BE2C (cell line): ENCODE results near the gene TIMM10B.

Experiments
- DNase-seq: peaks from one replicate; pipeline ENCODE4 v3.0.0-alpha.2; 2020
- H3K27me3 ChIP-seq: fragments of 250-450 bp; sonication (Bioruptor Pico); 2 replicates; pipeline ENCODE4 v1.5.1; 2020; ENCODE audit warnings: mild to moderate bottlenecking
- H3K36me3 ChIP-seq: fragments of 250-450 bp; sonication (Bioruptor Pico); 2 replicates; pipeline ENCODE4 v1.5.1; 2020; ENCODE audit warnings: mild to moderate bottlenecking
- H3K4me1 ChIP-seq: fragments of 250-450 bp; sonication (Bioruptor Pico); 2 replicates; pipeline ENCODE4 v1.5.1; 2020
- H3K4me3 ChIP-seq: 2 replicates; pipeline ENCODE4 v1.5.1; 2011; ENCODE audit warnings: low read depth, low read length
- H3K9me3 ChIP-seq: fragments of 250-450 bp; sonication (Bioruptor Pico); 2 replicates; pipeline ENCODE4 v1.5.1; 2020
- TF ChIP-seq, protein P1 (sequence below): IDR thresholded peaks from 2 replicates; pipeline ENCODE4 v1.5.1; 2012; ENCODE audit warnings: mild to moderate bottlenecking, low read depth, low read length

TIMM10B gene

DNA sequence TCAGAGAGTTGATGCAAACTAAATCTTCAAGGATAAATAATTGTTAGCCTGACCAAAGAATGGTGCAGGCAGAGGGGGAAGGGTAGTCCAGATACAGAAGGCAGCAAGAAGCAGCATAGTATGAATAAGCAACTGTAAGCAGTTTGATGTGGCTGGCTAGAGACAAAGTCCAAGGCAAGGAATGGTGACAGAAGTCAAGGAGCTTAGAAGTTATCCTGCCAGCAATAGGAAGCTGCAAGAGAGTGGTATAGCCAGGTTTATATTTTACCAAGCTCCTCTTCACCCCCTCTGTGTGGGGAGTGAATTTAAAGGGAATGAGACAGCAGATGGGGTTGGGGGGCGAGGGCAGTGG, 22.2 kb upstream of the TIMM10B start:
- no peaks in the 10 kb centered on the region for H3K27me3 ChIP-seq
- no peaks in the 10 kb centered on the region for H3K4me1 ChIP-seq
- no peaks in the 10 kb centered on the region for H3K9me3 ChIP-seq
- TF ChIP-seq, protein P1, sequence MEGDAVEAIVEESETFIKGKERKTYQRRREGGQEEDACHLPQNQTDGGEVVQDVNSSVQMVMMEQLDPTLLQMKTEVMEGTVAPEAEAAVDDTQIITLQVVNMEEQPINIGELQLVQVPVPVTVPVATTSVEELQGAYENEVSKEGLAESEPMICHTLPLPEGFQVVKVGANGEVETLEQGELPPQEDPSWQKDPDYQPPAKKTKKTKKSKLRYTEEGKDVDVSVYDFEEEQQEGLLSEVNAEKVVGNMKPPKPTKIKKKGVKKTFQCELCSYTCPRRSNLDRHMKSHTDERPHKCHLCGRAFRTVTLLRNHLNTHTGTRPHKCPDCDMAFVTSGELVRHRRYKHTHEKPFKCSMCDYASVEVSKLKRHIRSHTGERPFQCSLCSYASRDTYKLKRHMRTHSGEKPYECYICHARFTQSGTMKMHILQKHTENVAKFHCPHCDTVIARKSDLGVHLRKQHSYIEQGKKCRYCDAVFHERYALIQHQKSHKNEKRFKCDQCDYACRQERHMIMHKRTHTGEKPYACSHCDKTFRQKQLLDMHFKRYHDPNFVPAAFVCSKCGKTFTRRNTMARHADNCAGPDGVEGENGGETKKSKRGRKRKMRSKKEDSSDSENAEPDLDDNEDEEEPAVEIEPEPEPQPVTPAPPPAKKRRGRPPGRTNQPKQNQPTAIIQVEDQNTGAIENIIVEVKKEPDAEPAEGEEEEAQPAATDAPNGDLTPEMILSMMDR = no peak
- DNase-seq = no peak
- H3K4me3 ChIP-seq = no peak overlapping the region
- H3K36me3 ChIP-seq = no peaks in the 10 kb centered on the region

DNA sequence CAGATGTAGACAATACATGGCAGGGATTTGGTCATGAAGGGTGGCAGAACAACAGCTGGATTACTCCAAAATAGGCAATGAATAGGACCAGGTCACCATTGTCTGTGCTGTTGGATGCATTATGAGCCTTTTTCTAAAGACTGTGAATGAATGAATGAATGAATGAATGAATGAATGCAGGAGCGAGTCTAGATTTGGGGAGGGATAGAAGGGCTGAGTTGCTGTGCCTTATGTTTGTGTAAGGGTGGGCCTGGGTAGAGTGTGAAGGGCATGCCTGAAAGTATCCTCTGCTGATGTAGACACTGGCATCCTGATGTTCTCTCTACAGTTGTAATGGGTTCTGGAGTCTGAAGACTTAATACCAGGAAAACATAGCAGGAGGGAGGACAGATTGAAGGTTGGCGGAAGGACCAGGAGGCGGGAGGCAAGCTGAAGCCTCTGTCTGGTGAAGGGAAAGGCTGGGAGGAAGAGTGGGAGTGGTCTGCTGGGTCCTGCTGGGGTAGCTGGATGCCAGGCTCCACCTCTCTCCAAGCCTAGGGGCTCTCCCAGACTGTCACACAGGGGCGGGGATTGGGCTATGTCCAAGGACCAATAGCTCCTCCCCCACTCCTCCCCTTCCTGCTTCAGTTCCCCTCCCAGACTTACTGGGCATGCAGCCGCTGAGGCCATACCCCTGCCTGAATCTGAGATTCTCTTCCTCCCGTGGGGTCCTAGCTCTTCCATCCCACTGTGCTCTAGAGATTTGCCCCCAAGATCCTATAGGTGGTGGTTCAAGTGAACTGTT, 12.4 kb upstream of the TIMM10B start:
- Histone ChIP-seq H3K36me3 (no peaks in the 10 kb centered on the region), H3K9me3 (no peaks in the 10 kb centered on the region), H3K4me1 (peaks cover 9% of the 10 kb centered on the region), H3K27me3 (no peaks in the 10 kb centered on the region), H3K4me3 (no peak overlapping the region; the same call in 1 of the 2 replicates)
- peak; percentile 91 for DNase-seq
- TF ChIP-seq, protein P1 = no peak

DNA sequence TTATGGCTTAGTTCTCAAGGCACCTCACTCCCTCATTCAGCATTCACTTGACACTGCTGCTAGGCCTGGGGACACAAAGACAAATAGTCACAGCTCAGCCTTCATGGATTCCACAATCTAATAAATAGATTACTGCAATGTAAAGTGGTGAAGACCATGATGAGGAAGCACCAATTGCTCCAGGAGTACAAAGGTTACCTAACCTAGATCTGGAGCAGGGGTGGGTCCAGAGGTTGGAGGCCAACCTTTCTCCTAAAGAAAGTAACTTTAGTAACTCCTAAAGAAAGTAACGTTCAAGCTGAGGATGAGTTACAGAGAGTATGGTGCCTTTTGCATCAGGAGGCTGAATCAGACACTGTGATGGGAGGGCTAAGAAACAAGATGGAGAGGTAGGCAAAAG, 11.7 kb upstream of the TIMM10B start:
- peaks cover 9% of the 10 kb centered on the region for H3K4me1 ChIP-seq
- no peak for DNase-seq
- TF ChIP-seq, protein P1 = no peak
- no peaks in the 10 kb centered on the region for H3K9me3 ChIP-seq
- no peaks in the 10 kb centered on the region for H3K36me3 ChIP-seq
- no peaks in the 10 kb centered on the region for H3K27me3 ChIP-seq
- H3K4me3 ChIP-seq = no peak overlapping the region

DNA sequence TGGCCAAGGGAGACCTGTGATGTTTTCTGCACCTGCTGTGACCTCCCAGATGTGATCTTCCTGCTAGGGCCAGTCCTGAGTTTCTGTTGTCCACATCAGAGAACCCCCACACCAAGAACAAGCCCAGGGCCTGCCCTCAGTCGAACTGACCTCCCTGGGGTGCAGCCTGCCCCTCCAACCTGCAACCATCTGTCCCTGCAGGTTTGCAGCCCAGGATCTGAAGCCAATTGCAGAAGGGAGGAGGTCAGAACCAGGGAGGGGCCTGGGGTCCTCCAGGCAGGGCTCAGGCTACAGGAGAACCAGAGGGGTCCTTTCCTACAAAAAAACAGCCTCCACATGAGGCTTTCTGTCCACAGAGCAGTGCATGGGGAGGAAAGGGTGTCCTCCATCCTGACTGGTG, 8.4 kb upstream of the TIMM10B start:
- no peak for DNase-seq
- Histone ChIP-seq H3K4me3 (peak overlapping the region; percentile 73), H3K4me1 (peaks cover 9% of the 10 kb centered on the region), H3K9me3 (no peaks in the 10 kb centered on the region), H3K27me3 (no peaks in the 10 kb centered on the region), H3K36me3 (no peaks in the 10 kb centered on the region)
- TF ChIP-seq, protein P1 = no peak

DNA sequence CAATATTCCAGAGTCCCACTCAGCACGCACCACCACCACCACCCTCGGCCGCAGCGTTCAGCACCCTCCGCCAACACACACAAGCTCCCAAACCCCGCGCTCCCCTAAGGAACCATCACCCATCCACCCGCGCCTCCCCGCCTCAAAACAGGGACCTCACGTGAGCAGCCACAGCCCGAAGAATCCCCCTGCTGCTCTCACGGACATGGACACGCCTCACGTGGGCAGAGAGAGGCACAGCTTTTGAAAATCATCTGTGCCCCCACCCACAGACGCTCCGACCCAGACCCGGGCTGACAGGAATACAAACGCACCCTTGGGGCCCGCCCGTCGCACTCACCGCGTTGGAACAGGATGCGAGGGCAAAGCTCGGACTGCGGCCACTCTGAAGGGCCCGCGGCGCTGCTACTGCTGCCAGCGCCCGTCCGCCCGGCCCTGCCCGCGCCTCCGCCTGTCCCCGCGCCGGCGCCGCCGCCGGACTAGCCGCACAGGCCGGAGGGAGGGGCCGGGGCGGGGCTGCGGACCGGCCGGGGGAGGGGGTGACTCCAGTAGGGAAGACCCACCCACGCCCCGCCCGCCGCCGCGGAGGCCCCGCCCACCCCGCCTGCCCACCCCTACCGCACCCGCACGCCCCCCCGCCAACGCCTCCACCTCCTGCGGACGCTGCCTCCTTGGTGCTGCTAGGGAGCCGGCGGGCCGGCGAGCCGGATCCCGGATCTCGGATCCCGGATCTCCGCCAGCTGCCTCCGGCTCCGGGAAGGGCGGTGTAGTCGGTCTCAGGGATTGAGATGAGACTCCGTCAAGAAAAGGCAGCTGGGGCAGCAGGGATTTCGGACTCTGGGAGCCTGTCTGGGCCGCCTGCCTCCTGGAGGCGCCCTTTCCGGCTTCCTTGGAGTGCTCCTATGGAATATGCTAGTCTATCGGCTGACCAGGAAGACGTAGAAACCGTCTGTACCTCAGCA, 7.6 kb upstream of the TIMM10B start, which contains the start of gene TRIM3:
TSS of gene TRIM3 (minus strand) at position 491 of the 962 bp plus-strand sequence. CDS start 8,246 bp downstream, outside the sequence.
- TF ChIP-seq, protein P1 = peak; percentile 24
- no peaks in the 10 kb centered on the region for H3K9me3 ChIP-seq
- peak within 1 kb of the TSS; percentile 73 for H3K4me3 ChIP-seq
- DNase-seq = peak; percentile 91
- H3K27me3 ChIP-seq = no peaks in the 10 kb centered on the region
- H3K4me1 ChIP-seq = peaks cover 6% of the 10 kb centered on the region
- no peaks in the 10 kb centered on the region for H3K36me3 ChIP-seq
